WTC11 (cell line): ENCODE data around the gene NRG3. TPM values are rescaled to one million over a fixed set of nuclear protein-coding genes. Genes with fewer than 3 reads are reported as not detected.
A peak's percentile ranks its signal among the peaks of the same experiment; 100 is the strongest.

Source experiments
- ATAC-seq: fragments of 200-7000 bp; cut with Tn5 transposase; 2 replicates; pipeline ENCODE4 v1.10.0; 2021; ENCODE audit warnings: mild to moderate bottlenecking, moderate library complexity
- CTCF ChIA-PET: fragments of 300-600 bp; sonication (Branson Sonifier 250); formaldehyde crosslinking; loops from one replicate; lab custom pipeline; 2021; ENCODE audit warnings: antibody characterized with exemption; lab: Charles Lee
- POLR2A ChIA-PET: fragments of 350-600 bp; sonication (Branson Sonifier 250); formaldehyde crosslinking; loops from one replicate; lab custom pipeline; 2021; ENCODE audit warnings: antibody characterized with exemption; lab: Charles Lee
- DNase-seq: peaks from one replicate; pipeline ENCODE4 v3.0.0; 2021; ENCODE audit warnings: low spot score
- H3K27ac Mint-ChIP-seq: 2 replicates; pipeline ENCODE4 v1.8.0; 2021; ENCODE audit warnings: mixed read lengths
- H3K27me3 Mint-ChIP-seq: 2 replicates; pipeline ENCODE4 v1.8.0; 2021; ENCODE audit warnings: low read depth, mild to moderate bottlenecking, moderate library complexity, mixed read lengths
- H3K36me3 Mint-ChIP-seq: 2 replicates; pipeline ENCODE4 v1.8.0; 2021; ENCODE audit warnings: mixed read lengths
- H3K4me1 Mint-ChIP-seq: 2 replicates; pipeline ENCODE4 v1.8.0; 2022; ENCODE audit warnings: mixed read lengths
- H3K4me3 Mint-ChIP-seq: 2 replicates; pipeline ENCODE4 v1.8.0; 2021; ENCODE audit warnings: mild to moderate bottlenecking, moderate library complexity, mixed read lengths
- H3K9me3 Mint-ChIP-seq: 2 replicates; pipeline ENCODE4 v1.8.0; 2021; ENCODE audit warnings: mixed read lengths
- ATF1 ChIP-seq: sonication (generic); formaldehyde crosslinking; IDR thresholded peaks from 2 replicates; pipeline ENCODE4 v1.8.1; 2023; ENCODE audit warnings: mild to moderate bottlenecking, moderate library complexity, missing genetic modification reagents
- ATF2 ChIP-seq: sonication (generic); formaldehyde crosslinking; IDR thresholded peaks from 2 replicates; pipeline ENCODE4 v1.8.1; 2022; ENCODE audit warnings: low read depth, missing genetic modification reagents, borderline replicate concordance
- ERG ChIP-seq: fragments of 250-450 bp; sonication (Bioruptor Pico); IDR thresholded peaks from 2 replicates; pipeline ENCODE4 v1.8.0; 2021; ENCODE audit warnings: mild to moderate bottlenecking
- ESRRA ChIP-seq: sonication (generic); formaldehyde crosslinking; IDR thresholded peaks from 2 replicates; pipeline ENCODE4 v1.8.1; 2022; ENCODE audit warnings: mild to moderate bottlenecking, missing genetic modification reagents, borderline replicate concordance
- FOXP4 ChIP-seq: sonication (generic); formaldehyde crosslinking; IDR thresholded peaks from 2 replicates; pipeline ENCODE4 v1.8.0; 2022; ENCODE audit warnings: mild to moderate bottlenecking, missing genetic modification reagents
- GTF2I ChIP-seq: fragments of 250-450 bp; sonication (Bioruptor Pico); conservative IDR thresholded peaks from 2 replicates; pipeline ENCODE4 v1.4.0; 2021; ENCODE audit warnings: mild to moderate bottlenecking
- HMGXB4 ChIP-seq: sonication (generic); formaldehyde crosslinking; IDR thresholded peaks from 2 replicates; pipeline ENCODE4 v1.8.1; 2023; ENCODE audit warnings: mild to moderate bottlenecking, moderate library complexity, missing genetic modification reagents
- KAT7 ChIP-seq: sonication (generic); formaldehyde crosslinking; IDR thresholded peaks from 2 replicates; pipeline ENCODE4 v1.8.1; 2023; ENCODE audit warnings: missing genetic modification reagents, mild to moderate bottlenecking, borderline replicate concordance
- MAX ChIP-seq: sonication (generic); formaldehyde crosslinking; IDR thresholded peaks from 2 replicates; pipeline ENCODE4 v1.8.0; 2022; ENCODE audit warnings: mild to moderate bottlenecking, missing genetic modification reagents
- MYBL2 ChIP-seq: sonication (generic); formaldehyde crosslinking; IDR thresholded peaks from 2 replicates; pipeline ENCODE4 v1.8.1; 2023; ENCODE audit warnings: mild to moderate bottlenecking, moderate library complexity, missing genetic modification reagents
- NR3C1 ChIP-seq: sonication (generic); formaldehyde crosslinking; conservative IDR thresholded peaks from 2 replicates; pipeline ENCODE4 v1.8.1; 2023; ENCODE audit warnings: low read depth, mild to moderate bottlenecking, missing genetic modification reagents
- OVOL2 ChIP-seq: fragments of 250-450 bp; sonication (Bioruptor Pico); IDR thresholded peaks from 2 replicates; pipeline ENCODE4 v1.9.0; 2021; ENCODE audit warnings: mild to moderate bottlenecking, borderline replicate concordance
- PRRX2 ChIP-seq: fragments of 250-450 bp; sonication (Bioruptor Pico); IDR thresholded peaks from 2 replicates; pipeline ENCODE4 v1.8.0; 2021; ENCODE audit warnings: mild to moderate bottlenecking
- RORB ChIP-seq: fragments of 250-450 bp; sonication (Bioruptor Pico); IDR thresholded peaks from 2 replicates; pipeline ENCODE4 v1.9.0; 2021; ENCODE audit warnings: mild to moderate bottlenecking
- SMAD3 ChIP-seq: sonication (generic); formaldehyde crosslinking; IDR thresholded peaks from 2 replicates; pipeline ENCODE4 v1.8.0; 2022; ENCODE audit warnings: missing genetic modification reagents, mild to moderate bottlenecking, borderline replicate concordance
- ZMAT4 ChIP-seq: fragments of 250-450 bp; sonication (Bioruptor Pico); IDR thresholded peaks from 2 replicates; pipeline ENCODE4 v1.9.0; 2021; ENCODE audit warnings: mild to moderate bottlenecking
- ZNF121 ChIP-seq: sonication (generic); formaldehyde crosslinking; IDR thresholded peaks from 2 replicates; pipeline ENCODE4 v1.8.0; 2023; ENCODE audit warnings: missing genetic modification reagents
- ZNF138 ChIP-seq: sonication (generic); formaldehyde crosslinking; conservative IDR thresholded peaks from 2 replicates; pipeline ENCODE4 v1.8.1; 2022; ENCODE audit warnings: mild to moderate bottlenecking, moderate library complexity, missing genetic modification reagents
- ZNF396 ChIP-seq: fragments of 250-450 bp; sonication (Bioruptor Pico); IDR thresholded peaks from 2 replicates; pipeline ENCODE4 v1.8.0; 2021; ENCODE audit warnings: mild to moderate bottlenecking, moderate library complexity, borderline replicate concordance
- ZNF416 ChIP-seq: fragments of 250-450 bp; sonication (Bioruptor Pico); IDR thresholded peaks from 2 replicates; pipeline ENCODE4 v1.9.0; 2021; ENCODE audit warnings: mild to moderate bottlenecking, inconsistent platforms
- ZNF423 ChIP-seq: fragments of 250-450 bp; sonication (Bioruptor Pico); IDR thresholded peaks from 2 replicates; pipeline ENCODE4 v2.1.2; 2022; ENCODE audit warnings: mild to moderate bottlenecking, moderate library complexity
- ZNF512 ChIP-seq: sonication (generic); formaldehyde crosslinking; IDR thresholded peaks from 2 replicates; pipeline ENCODE4 v1.8.1; 2022; ENCODE audit warnings: missing genetic modification reagents, borderline replicate concordance
- ZSCAN18 ChIP-seq: fragments of 250-450 bp; sonication (Bioruptor Pico); IDR thresholded peaks from 2 replicates; pipeline ENCODE4 v2.1.2; 2022; ENCODE audit warnings: mild to moderate bottlenecking, moderate library complexity
- total RNA-seq: library from RNA; stranded (reverse); gene quantifications from 3 replicates; pipeline ENCODE4 v1.2.3, GENCODE V29; 2021

The NRG3 gene
- total RNA-seq, 1 experiment from 2014 or later: 7.0 TPM

- Mint-ChIP-seq H3K4me3 (no peak overlapping the region), H3K27ac (peak overlapping the region; percentile 79), H3K4me1 (peaks cover 32% of the 10 kb centered on the region), H3K36me3 (no peaks in the 10 kb centered on the region), H3K9me3 (no peaks in the 10 kb centered on the region), H3K27me3 (peaks cover 3% of the 10 kb centered on the region; the same call in 1 of the 2 replicates)
- ATAC-seq (peak; percentile 97), DNase-seq (no peak)
- TF ChIP-seq ZNF512 (CRISPR knock-in tag) (no peak), OVOL2 (CRISPR knock-in tag) (no peak), KAT7 (CRISPR knock-in tag) (no peak), ZNF138 (CRISPR knock-in tag) (no peak), ZSCAN18 (CRISPR knock-in tag) (peak; percentile 82; the same call in 1 of the 2 replicates), PRRX2 (CRISPR knock-in tag) (no peak; the same call in 1 of the 2 replicates), FOXP4 (CRISPR knock-in tag) (0 out of 2 replicates have a peak, but pooled peaks have one; percentile 27), ZNF121 (CRISPR knock-in tag) (no peak), ZNF396 (CRISPR knock-in tag) (no peak), ZNF423 (peak; percentile 49; the same call in 1 of the 2 replicates), SMAD3 (CRISPR knock-in tag) (no peak), MAX (0 out of 2 replicates have a peak, but pooled peaks have one; percentile 7), ATF1 (CRISPR knock-in tag) (no peak)
- ChIA-PET CTCF (interaction anchor here (0.9 kb wide), 1 partner anchor 10 kb away, joined by 4 read pairs; no protein-coding TSS in a partner anchor), POLR2A (no interaction called here)
These were observed 376.4 kb downstream of the NRG3 start for GRCh38 chr10:82251222-82251906.

- ATAC-seq (no peak), DNase-seq (no peak)
- no peaks in the 10 kb centered on the region for H3K27me3 Mint-ChIP-seq
- H3K4me1 Mint-ChIP-seq: peaks cover 32% of the 10 kb centered on the region
- H3K4me3 Mint-ChIP-seq: no peak overlapping the region
- H3K27ac Mint-ChIP-seq: no peak overlapping the region
- no peaks in the 10 kb centered on the region for H3K9me3 Mint-ChIP-seq
- H3K36me3 Mint-ChIP-seq: no peaks in the 10 kb centered on the region
- TF ChIP-seq SMAD3 (CRISPR knock-in tag): no peak
- TF ChIP-seq OVOL2 (CRISPR knock-in tag): no peak
- TF ChIP-seq MYBL2 (CRISPR knock-in tag): no peak
- TF ChIP-seq NR3C1 (CRISPR knock-in tag): no peak
- TF ChIP-seq ZMAT4: no peak
- TF ChIP-seq ZNF416 (CRISPR knock-in tag): no peak
- no peak for TF ChIP-seq HMGXB4
- TF ChIP-seq ERG: no peak
- TF ChIP-seq GTF2I (CRISPR knock-in tag): no peak
- no peak for TF ChIP-seq ZNF423
- no peak for TF ChIP-seq ATF2 (CRISPR knock-in tag)
- no peak for TF ChIP-seq ESRRA (CRISPR knock-in tag)
- no peak for TF ChIP-seq ATF1 (CRISPR knock-in tag)
- TF ChIP-seq RORB (CRISPR knock-in tag): no peak
- ChIA-PET POLR2A (no interaction called here), CTCF (no interaction called here)
These were observed 377.1 kb downstream of the NRG3 start for GRCh38 chr10:82252081-82252480.
